HFF-Myc (cell line): ENCODE data around the gene DPP9.
A peak's percentile ranks its signal among the peaks of the same experiment; 100 is the strongest.

Source experiments
- DNase-seq: peaks from one replicate; pipeline ENCODE4 v3.0.0-alpha.2; 2011; ENCODE audit warnings: low read depth; ENCODE audit errors: extremely low read depth
- H3K4me3 ChIP-seq: replicated peaks from 2 replicates; pipeline ENCODE4 v1.5.1; 2011; ENCODE audit warnings: low read depth, mild to moderate bottlenecking, control low read depth, low read length
- TF ChIP-seq, protein P1 (sequence below): IDR thresholded peaks from 2 replicates; pipeline ENCODE4 v1.5.1; 2012; ENCODE audit warnings: mild to moderate bottlenecking, low read depth, low read length, control low read depth; ENCODE audit errors: missing control alignments

The DPP9 gene

GRCh38 chr19:4669723-4670480, 53.7 kb downstream of the DPP9 start, which contains the start of gene MYDGF:
TSS of gene MYDGF (minus strand) at chr19:4670342. CDS start at chr19:4670334, 8 bp downstream.
- DNase-seq: peak; percentile 48
- TF ChIP-seq, protein P1, sequence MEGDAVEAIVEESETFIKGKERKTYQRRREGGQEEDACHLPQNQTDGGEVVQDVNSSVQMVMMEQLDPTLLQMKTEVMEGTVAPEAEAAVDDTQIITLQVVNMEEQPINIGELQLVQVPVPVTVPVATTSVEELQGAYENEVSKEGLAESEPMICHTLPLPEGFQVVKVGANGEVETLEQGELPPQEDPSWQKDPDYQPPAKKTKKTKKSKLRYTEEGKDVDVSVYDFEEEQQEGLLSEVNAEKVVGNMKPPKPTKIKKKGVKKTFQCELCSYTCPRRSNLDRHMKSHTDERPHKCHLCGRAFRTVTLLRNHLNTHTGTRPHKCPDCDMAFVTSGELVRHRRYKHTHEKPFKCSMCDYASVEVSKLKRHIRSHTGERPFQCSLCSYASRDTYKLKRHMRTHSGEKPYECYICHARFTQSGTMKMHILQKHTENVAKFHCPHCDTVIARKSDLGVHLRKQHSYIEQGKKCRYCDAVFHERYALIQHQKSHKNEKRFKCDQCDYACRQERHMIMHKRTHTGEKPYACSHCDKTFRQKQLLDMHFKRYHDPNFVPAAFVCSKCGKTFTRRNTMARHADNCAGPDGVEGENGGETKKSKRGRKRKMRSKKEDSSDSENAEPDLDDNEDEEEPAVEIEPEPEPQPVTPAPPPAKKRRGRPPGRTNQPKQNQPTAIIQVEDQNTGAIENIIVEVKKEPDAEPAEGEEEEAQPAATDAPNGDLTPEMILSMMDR: no peak
- H3K4me3 ChIP-seq: peak within 1 kb of the TSS; percentile 97

DNA sequence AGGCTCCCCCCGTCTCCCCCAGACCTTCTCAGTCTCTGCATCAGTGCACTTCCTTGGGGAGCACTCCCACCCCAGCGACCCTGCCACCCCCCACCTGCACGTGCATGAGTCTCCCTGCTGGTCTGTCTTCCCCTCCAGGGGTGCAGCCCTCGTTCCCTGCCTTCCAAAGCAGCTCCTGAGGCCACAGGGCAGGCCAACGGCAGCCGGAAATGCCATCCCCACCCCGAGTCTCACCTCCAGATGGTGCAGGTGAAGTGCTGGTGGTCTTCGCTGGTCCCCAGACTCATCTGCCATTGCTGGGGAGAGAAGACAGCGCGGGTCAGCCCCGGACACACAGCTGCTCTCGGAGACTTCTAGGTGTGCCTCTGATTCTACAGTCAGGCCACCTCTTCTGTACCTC, 59.0 kb downstream of the DPP9 start:
- DNase-seq: no peak
- no peak overlapping the region for H3K4me3 ChIP-seq

GRCh38 chr19:4662812-4663211, 60.8 kb downstream of the DPP9 start:
- TF ChIP-seq, protein P1: no peak
- H3K4me3 ChIP-seq: no peak overlapping the region
- DNase-seq: no peak

More for the DNA sequence above, 59.0 kb downstream of the DPP9 start:
- TF ChIP-seq, protein P1: no peak

- no peak for DNase-seq
- no peak overlapping the region for H3K4me3 ChIP-seq
- TF ChIP-seq, protein P1: no peak
These were observed 61.5 kb downstream of the DPP9 start for GRCh38 chr19:4662020-4662695.

DNA sequence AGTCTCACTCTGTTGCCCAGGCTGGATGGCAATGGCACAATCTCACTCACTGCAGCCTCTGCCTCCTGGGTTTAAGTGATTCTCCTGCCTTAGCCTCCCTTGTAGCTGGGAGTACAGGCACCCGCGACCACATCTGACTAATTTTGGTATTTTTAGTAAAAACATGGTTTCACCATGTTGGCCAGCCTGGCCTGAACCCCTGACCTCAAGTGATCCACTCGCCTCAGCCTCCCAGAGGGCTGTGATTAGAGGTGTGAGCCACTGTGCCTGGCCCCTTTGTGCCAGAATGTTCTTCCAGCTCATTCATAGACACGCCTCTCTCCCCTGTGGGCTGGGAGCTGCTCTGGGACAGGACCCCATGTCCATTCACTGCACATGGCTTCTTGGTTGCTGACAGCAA, 62.6 kb downstream of the DPP9 start:
- TF ChIP-seq, protein P1: no peak
- no peak for DNase-seq

DNA sequence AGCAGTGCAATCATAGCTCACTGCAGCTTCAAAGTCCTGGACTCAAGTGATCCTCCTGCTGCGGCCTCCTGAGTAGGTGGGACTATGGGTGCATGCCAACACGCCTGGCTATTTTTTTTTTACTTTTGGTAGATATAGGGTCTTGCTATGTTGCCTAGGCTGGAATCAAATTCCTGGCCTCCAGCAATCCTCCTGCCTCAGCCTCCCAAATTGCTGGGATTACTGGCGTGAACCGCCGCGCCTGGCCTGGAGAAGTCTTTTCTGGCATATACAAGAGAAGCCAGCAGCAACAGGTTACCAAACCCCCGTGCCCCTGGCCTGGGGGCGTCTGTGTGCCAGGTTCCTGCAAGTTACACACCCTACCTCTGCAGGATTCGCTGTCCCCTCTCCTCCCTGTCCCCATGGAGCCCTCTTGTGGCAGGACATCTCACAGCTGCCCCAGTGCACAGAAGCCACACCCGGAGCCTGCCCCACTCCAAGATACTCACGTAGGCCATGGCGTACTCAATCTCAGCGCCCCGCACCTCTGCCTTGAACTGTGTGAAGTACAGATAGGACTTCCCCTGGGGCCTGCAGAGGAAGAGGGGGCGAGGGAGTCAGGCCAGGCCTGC, 63.4 kb downstream of the DPP9 start:
- TF ChIP-seq, protein P1: peak; percentile 25

More for the DNA sequence above, 62.6 kb downstream of the DPP9 start:
- H3K4me3 ChIP-seq: no peak overlapping the region

More for the DNA sequence above, 63.4 kb downstream of the DPP9 start:
- no peak for DNase-seq
- no peak overlapping the region for H3K4me3 ChIP-seq
